MM.1S (cell line): ENCODE data around the gene CH25H.

Experiments used
- DNase-seq: peaks from one replicate; pipeline ENCODE4 v3.0.0-alpha.2; 2015
- H2AFZ ChIP-seq: fragments of 300-600 bp; sonication (generic); 2 replicates; pipeline ENCODE4 v1.6.0; 2016; ENCODE audit warnings: antibody characterized with exemption, low read length
- H3F3A ChIP-seq: fragments of 300-600 bp; sonication (generic); 2 replicates; pipeline ENCODE4 v1.6.1; 2016; ENCODE audit warnings: mild to moderate bottlenecking, antibody characterized with exemption, low read length, moderate library complexity, mixed read lengths; ENCODE audit not compliant: insufficient read depth
- H3K27ac ChIP-seq: fragments of 300-600 bp; sonication (generic); 2 replicates; pipeline ENCODE4 v1.5.1; 2016; ENCODE audit warnings: mild to moderate bottlenecking, low read length
- H3K27me3 ChIP-seq: fragments of 300-600 bp; sonication (generic); replicated peaks from 2 replicates; pipeline ENCODE4 v1.6.0; 2016; ENCODE audit warnings: low read length; ENCODE audit not compliant: insufficient read depth
- H3K36me3 ChIP-seq: fragments of 300-600 bp; sonication (generic); replicated peaks from 2 replicates; pipeline ENCODE4 v1.6.1; 2016; ENCODE audit warnings: mild to moderate bottlenecking, low read length, mixed read lengths; ENCODE audit not compliant: insufficient read depth
- H3K4me1 ChIP-seq: fragments of 300-600 bp; sonication (generic); 2 replicates; pipeline ENCODE4 v1.6.1; 2016; ENCODE audit warnings: low read length, mixed read lengths
- H3K4me2 ChIP-seq: fragments of 300-600 bp; sonication (generic); 2 replicates; pipeline ENCODE4 v1.6.0; 2016; ENCODE audit warnings: low read depth, low read length
- H3K4me3 ChIP-seq: fragments of 300-600 bp; sonication (generic); 2 replicates; pipeline ENCODE4 v1.5.1; 2016; ENCODE audit warnings: low read length, mixed read lengths
- H3K79me2 ChIP-seq: fragments of 300-600 bp; sonication (generic); 2 replicates; pipeline ENCODE4 v1.6.1; 2016; ENCODE audit warnings: mixed run types, low read length, mixed read lengths
- H3K9ac ChIP-seq: fragments of 300-600 bp; sonication (generic); 2 replicates; pipeline ENCODE4 v1.6.1; 2016; ENCODE audit warnings: low read length, mixed read lengths
- H3K9me2 ChIP-seq: fragments of 300-600 bp; sonication (generic); replicated peaks from 2 replicates; pipeline ENCODE4 v1.6.1; 2016; ENCODE audit warnings: mild to moderate bottlenecking, low read length, mixed read lengths; ENCODE audit not compliant: insufficient read depth
- H3K9me3 ChIP-seq: fragments of 300-600 bp; sonication (generic); replicated peaks from 2 replicates; pipeline ENCODE4 v1.6.1; 2016; ENCODE audit warnings: mild to moderate bottlenecking, low read length, mixed read lengths; ENCODE audit not compliant: insufficient read depth
- H4K20me1 ChIP-seq: fragments of 300-600 bp; sonication (generic); 2 replicates; pipeline ENCODE4 v1.6.1; 2016; ENCODE audit warnings: mild to moderate bottlenecking, low read length, moderate library complexity, mixed read lengths; ENCODE audit not compliant: insufficient read depth
- CTCF ChIP-seq: fragments of 300-600 bp; sonication (generic); IDR thresholded peaks from 2 replicates; pipeline ENCODE4 v1.5.1; 2016; ENCODE audit warnings: antibody characterized with exemption, low read length, mixed read lengths
- EZH2 ChIP-seq: fragments of 300-600 bp; sonication (generic); optimal IDR thresholded peaks from 2 replicates; pipeline ENCODE3; 2017; ENCODE audit warnings: low read depth, mild to moderate bottlenecking, antibody characterized with exemption, low read length, mixed read lengths
- EZH2phosphoT487 ChIP-seq: fragments of 300-600 bp; sonication (generic); IDR thresholded peaks from 2 replicates; pipeline ENCODE4 v1.6.1; 2018; ENCODE audit warnings: antibody characterized with exemption, low read length

The CH25H gene

GRCh38 chr10:89175816-89176215, 31.3 kb downstream of the CH25H start:
- H3K79me2 ChIP-seq: no peaks in the 10 kb centered on the region
- H3K9ac ChIP-seq: no peak overlapping the region
- no peak for DNase-seq
- no peaks in the 10 kb centered on the region for H3K9me2 ChIP-seq
- no peak overlapping the region for H3K4me3 ChIP-seq
- no peaks in the 10 kb centered on the region for H4K20me1 ChIP-seq
- H3K9me3 ChIP-seq: no peaks in the 10 kb centered on the region
- no peak overlapping the region for H3K4me2 ChIP-seq
- TF ChIP-seq EZH2phosphoT487 (no peak), EZH2 (no peak), CTCF (no peak)
- no peak overlapping the region for H3K27ac ChIP-seq
- no peak overlapping the region for H2AFZ ChIP-seq
- no peaks in the 10 kb centered on the region for H3K27me3 ChIP-seq
- H3F3A ChIP-seq: no peaks in the 10 kb centered on the region
- no peaks in the 10 kb centered on the region for H3K4me1 ChIP-seq
- no peaks in the 10 kb centered on the region for H3K36me3 ChIP-seq

GRCh38 chr10:89173075-89173474, 34.0 kb downstream of the CH25H start:
- Histone ChIP-seq H3K4me1 (no peaks in the 10 kb centered on the region), H2AFZ (no peak overlapping the region), H3K36me3 (no peaks in the 10 kb centered on the region), H3F3A (no peaks in the 10 kb centered on the region), H3K79me2 (no peaks in the 10 kb centered on the region), H3K27me3 (no peaks in the 10 kb centered on the region), H4K20me1 (no peaks in the 10 kb centered on the region), H3K9me2 (no peaks in the 10 kb centered on the region), H3K4me2 (no peak overlapping the region), H3K27ac (no peak overlapping the region), H3K9ac (no peak overlapping the region), H3K4me3 (no peak overlapping the region), H3K9me3 (no peaks in the 10 kb centered on the region)
- TF ChIP-seq EZH2phosphoT487 (no peak), EZH2 (no peak), CTCF (no peak)
- DNase-seq: no peak

GRCh38 chr10:89171996-89172395, 35.1 kb downstream of the CH25H start:
- Histone ChIP-seq H3K4me1 (no peaks in the 10 kb centered on the region), H3K4me3 (no peak overlapping the region), H3K36me3 (no peaks in the 10 kb centered on the region), H3K9me2 (no peaks in the 10 kb centered on the region), H4K20me1 (no peaks in the 10 kb centered on the region), H3K27me3 (no peaks in the 10 kb centered on the region), H3F3A (no peaks in the 10 kb centered on the region), H3K4me2 (no peak overlapping the region), H3K79me2 (no peaks in the 10 kb centered on the region), H3K27ac (no peak overlapping the region), H2AFZ (no peak overlapping the region), H3K9ac (no peak overlapping the region), H3K9me3 (no peaks in the 10 kb centered on the region)
- no peak for DNase-seq
- TF ChIP-seq EZH2 (no peak), CTCF (no peak), EZH2phosphoT487 (no peak)
